Right renal pelvis (tissue), 4 donors: ENCODE data around the gene CAMKK1. TPM values are rescaled to one million over a fixed set of nuclear protein-coding genes. Genes with fewer than 3 reads are reported as not detected.

Source experiments
- DNase-seq, 4 donors: peaks; one replicate each; pipeline ENCODE4 v3.0.0-alpha.2; 2013; ENCODE audit warnings: low read depth in 4 of 4, low spot score in 3 of 4, missing footprints in 1 of 4
- polyA plus RNA-seq, 4 donors: library from polyadenylated mRNA; unstranded; fragments of 120-200 nt; gene quantifications; one replicate each; pipeline ENCODE4 v1.2.1, GENCODE V29; 2013; ENCODE audit not compliant: insufficient read length in 4 of 4

Gene CAMKK1
- polyA plus RNA-seq, 4 donors = 3.8 to 4.7 (median 4.1) TPM

DNA sequence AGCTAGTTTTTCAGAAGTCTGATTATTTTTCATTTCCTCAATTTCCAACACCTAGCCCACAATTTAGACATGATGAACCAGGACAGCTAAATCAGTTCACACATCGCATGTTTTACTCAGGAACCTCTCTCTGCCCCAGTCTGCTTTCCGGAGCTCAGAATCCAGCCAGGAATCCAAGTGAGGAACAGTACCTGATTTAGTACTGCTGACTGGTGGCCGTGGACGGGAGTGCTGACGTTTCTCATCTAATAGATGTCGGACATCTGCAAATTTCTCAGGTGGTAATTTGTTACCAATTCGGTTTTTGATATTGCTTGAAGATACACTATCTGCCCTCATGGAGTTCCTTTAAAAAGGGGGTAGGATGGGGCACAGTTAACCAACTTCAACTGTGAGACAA is 76.9 kb downstream of the CAMKK1 start:
- no peak for DNase-seq

- no peak for DNase-seq
Observed at GRCh38 chr17:3815122-3815521, 77.7 kb downstream of the CAMKK1 start.

DNA sequence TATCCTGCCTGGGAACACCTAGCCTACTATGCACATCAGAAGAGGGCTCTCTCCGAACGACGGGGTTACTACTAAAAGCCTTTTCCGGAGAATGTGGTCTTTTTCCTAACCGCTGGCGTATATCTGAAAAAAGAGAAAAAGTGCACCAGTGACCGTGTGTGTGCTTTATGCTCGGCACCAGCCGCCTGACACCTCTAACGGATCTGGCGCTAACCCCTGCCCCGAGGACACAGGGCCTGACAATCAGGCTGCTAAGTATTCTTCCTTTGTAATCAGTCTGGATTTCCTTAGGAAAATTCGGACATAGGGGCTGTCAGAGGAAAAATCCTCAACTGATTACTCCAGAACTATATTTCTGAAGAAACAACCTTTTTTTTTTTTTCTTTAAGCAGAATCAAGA is 78.5 kb downstream of the CAMKK1 start:
- no peak for DNase-seq

DNA sequence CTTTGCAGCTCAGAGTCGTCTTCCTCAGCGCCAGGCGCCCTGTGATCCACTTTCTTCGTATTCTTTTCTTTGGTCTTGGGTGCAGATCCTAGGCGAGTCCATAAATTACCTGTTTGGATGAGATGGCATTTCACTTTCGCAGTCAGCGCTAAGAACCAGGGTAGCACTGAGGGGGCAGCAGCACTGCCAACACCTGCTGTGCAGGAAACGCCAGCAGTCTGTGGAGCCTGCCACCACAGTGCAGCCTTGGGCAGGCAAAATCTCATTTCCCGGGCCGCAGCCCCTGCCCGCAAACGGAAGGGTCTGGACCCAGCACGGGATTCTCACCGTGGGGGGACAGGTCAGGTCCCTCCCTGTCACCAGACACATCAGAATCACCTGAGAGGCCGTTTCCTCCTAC is 79.7 kb downstream of the CAMKK1 start:
- no peak for DNase-seq

GRCh38 chr17:3812771-3813170 is 80.1 kb downstream of the CAMKK1 start:
- no peak for DNase-seq

- DNase-seq = no peak
Observed at GRCh38 chr17:3812284-3812683, 80.6 kb downstream of the CAMKK1 start.

Other genes starting within 250 kb of the CAMKK1 start
- 100 to 1,000 TPM in 2 of 4 donors, 10 to 100 TPM in 2; 97.5 to 110 (median 104) TPM for gene TAX1BP3, start 224.5 kb downstream of the CAMKK1 start, polyA plus RNA-seq
- 10 to 100 TPM; 30.2 to 38.4 (median 31.1) TPM for gene EMC6, start 224.2 kb downstream of the CAMKK1 start, polyA plus RNA-seq
- gene P2RX5, start 196.9 kb downstream of the CAMKK1 start, polyA plus RNA-seq = 1 to 10 TPM; 1.3 to 1.7 (median 1.4) TPM
- 1 to 10 TPM; 2.9 to 3.9 (median 3.4) TPM for gene HASPIN, start 169.2 kb downstream of the CAMKK1 start, polyA plus RNA-seq
- 10 to 100 TPM; 33.5 to 40.4 (median 39.3) TPM for gene ITGAE, start 91.9 kb downstream of the CAMKK1 start, polyA plus RNA-seq
- 10 to 100 TPM; 69.0 to 91.3 (median 79.4) TPM for gene NCBP3, start 46.8 kb downstream of the CAMKK1 start, polyA plus RNA-seq
- 1 to 10 TPM in 2 of 4 donors, under 1 TPM in 2; 0.87 to 1.6 (median 0.94) TPM for gene P2RX1, start 23.4 kb upstream of the CAMKK1 start, polyA plus RNA-seq
- gene ATP2A3, start 71.4 kb upstream of the CAMKK1 start, polyA plus RNA-seq = 1 to 10 TPM; 3.2 to 6.4 (median 5.2) TPM
- gene ZZEF1, start 250.0 kb upstream of the CAMKK1 start, polyA plus RNA-seq = 10 to 100 TPM; 19.5 to 23.7 (median 21.0) TPM